ENCODE data around the gene TIFAB.

TIFAB gene

DNA sequence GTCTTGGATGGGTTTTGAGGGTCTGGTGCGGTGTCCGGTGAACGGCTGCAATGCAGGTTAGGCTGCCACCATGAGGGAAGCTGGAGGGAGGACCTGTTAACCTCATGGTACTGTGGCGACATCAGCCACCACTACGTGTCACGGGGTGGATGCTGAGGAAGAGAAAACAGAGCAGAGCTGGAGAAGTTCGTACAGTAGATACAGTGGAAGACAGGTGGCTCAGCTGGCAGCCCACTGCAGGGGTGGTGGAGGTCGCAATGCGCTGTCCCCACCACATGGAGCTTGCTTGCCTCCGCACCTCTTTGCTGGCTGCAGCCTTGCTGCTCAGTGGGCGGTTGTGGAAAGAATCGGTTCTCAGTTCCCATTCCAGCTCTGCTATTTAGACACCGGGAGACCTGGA is 7.8 kb downstream of the TIFAB start:
- Histone ChIP-seq H3K9me3 (ENCODE audit: control insufficient read depth, insufficient read depth, low read depth, low read length) (no peaks in the 10 kb centered on the region), H3K4me3 (ENCODE audit: low read depth, low read length) (no peak overlapping the region), H3K36me3 (ENCODE audit: control insufficient read depth in 2 of 2, insufficient read depth in 1 of 2, low read length in 2 of 2) (no peaks in the 10 kb centered on the region), H3K27ac (ENCODE audit: extremely low read depth, low read depth, low read length) (no peak overlapping the region), H3K4me1 (ENCODE audit: control insufficient read depth, insufficient read depth, low read length) (no peaks in the 10 kb centered on the region)
- TF ChIP-seq ZNF571 (tag by site-specific recombination; IDR thresholded peaks at IDR 0.05) (no peak), ZNF555 (tag by site-specific recombination; conservative IDR thresholded peaks at IDR 0.05) (no peak), ZNF302 (tag by site-specific recombination; IDR thresholded peaks at IDR 0.05; ENCODE audit: low read depth) (no peak), GLIS1 (tag by site-specific recombination; IDR thresholded peaks at IDR 0.05) (no peak)
- ChIA-PET POLR2A (no interaction called here), CTCF (interaction anchor here (0.6 to 3.1 kb wide), 6 partner anchors 13 to 773 kb away, joined by 3 to 10 read pairs (median 3); no protein-coding TSS in a partner anchor)

DNA sequence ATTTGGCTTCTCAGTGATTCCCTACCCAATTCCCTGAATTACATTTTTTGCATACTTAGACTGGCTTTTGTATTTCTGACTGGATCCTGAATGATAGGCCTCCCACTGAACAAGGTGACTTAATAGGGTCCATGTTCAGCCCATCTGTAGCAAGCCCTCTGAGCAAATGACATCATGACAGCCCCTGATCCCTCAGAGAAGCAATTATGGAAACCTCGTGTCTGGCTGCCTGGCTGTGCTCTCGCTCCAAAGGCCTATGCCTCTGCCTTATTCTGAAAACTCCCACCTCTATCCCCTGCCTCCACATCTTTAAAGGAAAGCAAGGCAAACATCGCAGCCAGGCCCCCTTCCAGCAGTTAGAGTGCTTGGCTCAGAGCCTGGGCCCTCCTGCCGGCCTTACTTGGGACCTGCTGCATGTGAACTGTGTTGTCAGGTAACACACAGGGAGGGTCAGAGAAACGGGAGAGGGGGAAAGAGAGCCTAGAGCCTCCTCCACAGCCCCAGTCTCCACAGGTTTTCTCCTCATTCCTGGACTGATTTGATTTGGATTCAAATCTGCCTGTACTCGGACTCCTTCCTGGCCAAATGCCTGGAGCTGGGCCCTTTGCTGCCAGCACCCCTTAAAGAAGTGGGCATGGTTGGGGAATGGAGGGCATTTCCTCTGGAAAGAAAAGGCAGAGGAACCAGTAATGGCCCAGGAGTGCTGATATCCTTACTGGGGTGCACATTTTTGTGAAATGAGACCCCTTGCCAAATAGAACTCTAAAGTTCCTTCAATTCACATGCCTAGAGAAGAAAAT is 8.8 kb downstream of the TIFAB start:
- POLR2A ChIA-PET, result no interaction called here
- no peaks in the 10 kb centered on the region for H3K36me3 ChIP-seq (ENCODE audit: control insufficient read depth in 2 of 2, insufficient read depth in 1 of 2, low read length in 2 of 2)
- no peaks in the 10 kb centered on the region for H3K4me1 ChIP-seq (ENCODE audit: control insufficient read depth, insufficient read depth, low read length)
- TF ChIP-seq ZFHX2 (tag by site-specific recombination; conservative IDR thresholded peaks at IDR 0.05), result peak; percentile 44; the same call in 1 of the 2 replicates
- no peak for TF ChIP-seq ZBTB48 (tag by site-specific recombination; IDR thresholded peaks at IDR 0.05)
- no peak for TF ChIP-seq MYNN (tag by site-specific recombination; IDR thresholded peaks at IDR 0.05; ENCODE audit: borderline replicate concordance)
- TF ChIP-seq ZBTB21 (tag by site-specific recombination; IDR thresholded peaks at IDR 0.05), result 0 out of 2 replicates have a peak, but pooled peaks have one; percentile 23
- no peak for TF ChIP-seq ZNF529 (tag by site-specific recombination; IDR thresholded peaks at IDR 0.05; ENCODE audit: insufficient replicate concordance)
- TF ChIP-seq ZSCAN16 (tag by site-specific recombination; IDR thresholded peaks at IDR 0.05), result no peak
- TF ChIP-seq, protein P1, sequence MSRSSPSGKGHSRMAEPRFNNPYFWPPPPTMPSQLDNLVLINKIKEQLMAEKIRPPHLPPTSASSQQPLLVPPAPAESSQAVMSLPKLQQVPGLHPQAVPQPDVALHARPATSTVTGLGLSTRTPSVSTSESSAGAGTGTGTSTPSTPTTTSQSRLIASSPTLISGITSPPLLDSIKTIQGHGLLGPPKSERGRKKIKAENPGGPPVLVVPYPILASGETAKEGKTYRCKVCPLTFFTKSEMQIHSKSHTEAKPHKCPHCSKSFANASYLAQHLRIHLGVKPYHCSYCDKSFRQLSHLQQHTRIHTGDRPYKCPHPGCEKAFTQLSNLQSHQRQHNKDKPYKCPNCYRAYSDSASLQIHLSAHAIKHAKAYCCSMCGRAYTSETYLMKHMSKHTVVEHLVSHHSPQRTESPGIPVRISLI (tag by site-specific recombination; IDR thresholded peaks at IDR 0.05), result no peak
- 0 out of 2 replicates have a peak, but pooled peaks have one; percentile 39 for TF ChIP-seq ZNF335 (tag by site-specific recombination; conservative IDR thresholded peaks at IDR 0.05)
- peak; percentile 46; the same call in 1 of the 2 replicates for TF ChIP-seq ZIC2 (tag by site-specific recombination; IDR thresholded peaks at IDR 0.05)
- no peak for TF ChIP-seq ZNF214 (tag by site-specific recombination; IDR thresholded peaks at IDR 0.05; ENCODE audit: borderline replicate concordance)
- peak; percentile 36; the same call in 1 of the 2 replicates for TF ChIP-seq ZBTB8A (tag by site-specific recombination; IDR thresholded peaks at IDR 0.05)
- no peak overlapping the region for H3K27ac ChIP-seq (ENCODE audit: extremely low read depth, low read depth, low read length)
- no peaks in the 10 kb centered on the region for H3K9me3 ChIP-seq (ENCODE audit: control insufficient read depth, insufficient read depth, low read depth, low read length)
- no peak overlapping the region for H3K4me3 ChIP-seq (ENCODE audit: low read depth, low read length)
- CTCF ChIA-PET, result interaction anchor here (0.6 to 3.1 kb wide), 4 partner anchors 14 to 19 kb away, joined by 3 to 10 read pairs (median 5); no protein-coding TSS in a partner anchor

DNA sequence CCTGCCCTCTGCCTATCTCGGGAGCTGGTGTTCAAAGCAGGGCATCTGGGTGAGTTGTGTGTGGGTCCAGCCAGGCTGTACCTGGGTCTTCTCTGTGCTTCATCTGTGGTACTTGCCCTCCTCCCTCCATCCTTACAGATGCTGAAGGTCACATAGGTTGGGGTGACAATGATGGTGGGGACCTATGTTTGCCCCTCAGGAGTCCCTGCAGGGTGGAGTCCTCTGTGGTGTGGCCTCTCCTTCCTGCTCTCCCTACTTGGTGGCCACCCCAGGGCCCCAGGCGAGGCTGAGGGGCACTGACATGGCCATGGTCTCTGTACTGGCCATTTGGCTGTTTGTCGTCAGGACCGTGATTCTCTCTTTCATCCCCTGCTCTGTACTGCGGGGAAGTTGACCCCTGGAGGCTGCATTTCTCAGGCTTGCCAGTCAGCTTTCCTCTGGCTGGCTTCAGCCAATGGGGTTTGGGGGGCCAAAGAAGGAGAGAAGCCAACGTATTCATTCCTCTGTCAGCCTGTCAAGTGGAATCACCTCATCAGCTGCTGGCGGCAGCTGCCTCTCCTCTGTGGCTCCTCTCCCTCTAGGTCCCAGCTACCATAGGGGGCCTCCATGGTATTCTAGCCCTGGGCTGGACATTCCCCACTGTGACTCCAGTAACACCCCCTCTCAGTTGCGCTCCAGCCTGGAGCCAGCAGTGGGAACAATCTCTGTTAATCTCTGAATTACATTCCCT is 9.6 kb downstream of the TIFAB start:
- no peaks in the 10 kb centered on the region for H3K4me1 ChIP-seq (ENCODE audit: control insufficient read depth, insufficient read depth, low read length)
- H3K4me3 ChIP-seq (ENCODE audit: low read depth, low read length), result no peak overlapping the region
- no peaks in the 10 kb centered on the region for H3K36me3 ChIP-seq (ENCODE audit: control insufficient read depth in 2 of 2, insufficient read depth in 1 of 2, low read length in 2 of 2)
- ChIA-PET CTCF (interaction anchor here (3.1 kb wide), 1 partner anchor 15 kb away, joined by 17 read pairs; no protein-coding TSS in a partner anchor), POLR2A (no interaction called here)
- TF ChIP-seq, protein P2, sequence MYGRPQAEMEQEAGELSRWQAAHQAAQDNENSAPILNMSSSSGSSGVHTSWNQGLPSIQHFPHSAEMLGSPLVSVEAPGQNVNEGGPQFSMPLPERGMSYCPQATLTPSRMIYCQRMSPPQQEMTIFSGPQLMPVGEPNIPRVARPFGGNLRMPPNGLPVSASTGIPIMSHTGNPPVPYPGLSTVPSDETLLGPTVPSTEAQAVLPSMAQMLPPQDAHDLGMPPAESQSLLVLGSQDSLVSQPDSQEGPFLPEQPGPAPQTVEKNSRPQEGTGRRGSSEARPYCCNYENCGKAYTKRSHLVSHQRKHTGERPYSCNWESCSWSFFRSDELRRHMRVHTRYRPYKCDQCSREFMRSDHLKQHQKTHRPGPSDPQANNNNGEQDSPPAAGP (tag by site-specific recombination; IDR thresholded peaks at IDR 0.05), result no peak
- TF ChIP-seq ZNF76 (tag by site-specific recombination; IDR thresholded peaks at IDR 0.05; ENCODE audit: borderline replicate concordance, low read depth), result no peak
- no peak for TF ChIP-seq ZNF184 (tag by site-specific recombination; IDR thresholded peaks at IDR 0.05)
- no peak for TF ChIP-seq SCRT1 (tag by site-specific recombination; IDR thresholded peaks at IDR 0.05; ENCODE audit: borderline replicate concordance)
- no peak for TF ChIP-seq ZNF174 (tag by site-specific recombination; IDR thresholded peaks at IDR 0.05)
- TF ChIP-seq ZNF221 (tag by site-specific recombination; IDR thresholded peaks at IDR 0.05; ENCODE audit: borderline replicate concordance), result no peak
- no peaks in the 10 kb centered on the region for H3K9me3 ChIP-seq (ENCODE audit: control insufficient read depth, insufficient read depth, low read depth, low read length)
- no peak overlapping the region for H3K27ac ChIP-seq (ENCODE audit: extremely low read depth, low read depth, low read length)
